ENCODE data around the gene SORCS2.

DNA sequence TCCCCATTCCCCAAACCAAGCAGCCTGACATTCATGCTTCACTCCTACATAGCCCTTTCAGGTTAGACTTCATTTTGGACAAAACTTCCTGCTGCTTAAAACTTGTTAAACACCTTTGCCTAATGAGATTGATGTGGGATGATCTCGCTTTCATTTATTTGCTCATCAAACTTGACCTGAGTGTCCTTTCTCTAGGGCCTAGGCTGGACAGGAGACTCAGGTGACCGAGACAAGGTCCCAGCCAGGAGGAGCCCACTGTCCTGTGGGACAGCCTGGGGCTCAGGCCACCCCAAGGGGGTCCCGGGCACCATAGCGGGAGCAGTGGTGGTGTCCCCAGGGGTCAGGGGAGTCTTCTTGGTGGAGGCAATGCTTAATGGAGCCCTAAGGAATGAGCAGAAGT, 266.1 kb downstream of the SORCS2 start:
- TF ChIP-seq, protein P1, sequence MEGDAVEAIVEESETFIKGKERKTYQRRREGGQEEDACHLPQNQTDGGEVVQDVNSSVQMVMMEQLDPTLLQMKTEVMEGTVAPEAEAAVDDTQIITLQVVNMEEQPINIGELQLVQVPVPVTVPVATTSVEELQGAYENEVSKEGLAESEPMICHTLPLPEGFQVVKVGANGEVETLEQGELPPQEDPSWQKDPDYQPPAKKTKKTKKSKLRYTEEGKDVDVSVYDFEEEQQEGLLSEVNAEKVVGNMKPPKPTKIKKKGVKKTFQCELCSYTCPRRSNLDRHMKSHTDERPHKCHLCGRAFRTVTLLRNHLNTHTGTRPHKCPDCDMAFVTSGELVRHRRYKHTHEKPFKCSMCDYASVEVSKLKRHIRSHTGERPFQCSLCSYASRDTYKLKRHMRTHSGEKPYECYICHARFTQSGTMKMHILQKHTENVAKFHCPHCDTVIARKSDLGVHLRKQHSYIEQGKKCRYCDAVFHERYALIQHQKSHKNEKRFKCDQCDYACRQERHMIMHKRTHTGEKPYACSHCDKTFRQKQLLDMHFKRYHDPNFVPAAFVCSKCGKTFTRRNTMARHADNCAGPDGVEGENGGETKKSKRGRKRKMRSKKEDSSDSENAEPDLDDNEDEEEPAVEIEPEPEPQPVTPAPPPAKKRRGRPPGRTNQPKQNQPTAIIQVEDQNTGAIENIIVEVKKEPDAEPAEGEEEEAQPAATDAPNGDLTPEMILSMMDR (conservative IDR thresholded peaks at IDR 0.05; ENCODE audit: low read depth, low read length): no peak
- TF ChIP-seq EZH2 (IDR thresholded peaks at IDR 0.05; ENCODE audit: borderline replicate concordance, low read depth, low read length, poor library complexity, severe bottlenecking): no peak

Data from A673 (cell line).